IMR-90 (cell line): Measurements from ENCODE around the gene EPHA5.

Experiments
- CTCF ChIP-seq: conservative IDR thresholded peaks from 2 replicates; pipeline ENCODE4 v1.5.1; 2012; ENCODE audit warnings: mild to moderate bottlenecking, low read depth, low read length, improper control_type of control experiment
- RFX5 ChIP-seq: IDR thresholded peaks from 2 replicates; pipeline ENCODE4 v1.8.0; 2012; ENCODE audit warnings: low read depth, mild to moderate bottlenecking, low read length, moderate library complexity

GRCh38 chr4:65651751-65652150 lies 18.5 kb downstream of the EPHA5 start:
- no peak for TF ChIP-seq CTCF
- TF ChIP-seq RFX5: no peak
